Neural cell (in vitro differentiated cells): ENCODE measurements around the gene SLC13A5.

Experiments
- EZH2 ChIP-seq: fragments of 200-600, 300-800 bp; shearing (Covaris generic), sonication (generic); IDR thresholded peaks from 2 replicates; pipeline ENCODE4 v1.6.1; 2014; ENCODE audit warnings: antibody characterized with exemption, low read length, borderline replicate concordance, mild to moderate bottlenecking; ENCODE audit not compliant: insufficient read depth, poor library complexity, severe bottlenecking
- POLR2AphosphoS5 ChIP-seq: IDR thresholded peaks from 2 replicates; pipeline ENCODE4 v1.6.1; 2012
- TAF1 ChIP-seq: IDR thresholded peaks from 2 replicates; pipeline ENCODE4 v1.6.1; 2012; ENCODE audit warnings: low read depth
- TF ChIP-seq, protein P1 (sequence below): fragments of 450-650 bp; IDR thresholded peaks from 2 replicates; pipeline ENCODE4 v1.5.1; 2014; ENCODE audit warnings: antibody characterized with exemption, mild to moderate bottlenecking, moderate library complexity; ENCODE audit not compliant: poor library complexity, severe bottlenecking

DNA sequence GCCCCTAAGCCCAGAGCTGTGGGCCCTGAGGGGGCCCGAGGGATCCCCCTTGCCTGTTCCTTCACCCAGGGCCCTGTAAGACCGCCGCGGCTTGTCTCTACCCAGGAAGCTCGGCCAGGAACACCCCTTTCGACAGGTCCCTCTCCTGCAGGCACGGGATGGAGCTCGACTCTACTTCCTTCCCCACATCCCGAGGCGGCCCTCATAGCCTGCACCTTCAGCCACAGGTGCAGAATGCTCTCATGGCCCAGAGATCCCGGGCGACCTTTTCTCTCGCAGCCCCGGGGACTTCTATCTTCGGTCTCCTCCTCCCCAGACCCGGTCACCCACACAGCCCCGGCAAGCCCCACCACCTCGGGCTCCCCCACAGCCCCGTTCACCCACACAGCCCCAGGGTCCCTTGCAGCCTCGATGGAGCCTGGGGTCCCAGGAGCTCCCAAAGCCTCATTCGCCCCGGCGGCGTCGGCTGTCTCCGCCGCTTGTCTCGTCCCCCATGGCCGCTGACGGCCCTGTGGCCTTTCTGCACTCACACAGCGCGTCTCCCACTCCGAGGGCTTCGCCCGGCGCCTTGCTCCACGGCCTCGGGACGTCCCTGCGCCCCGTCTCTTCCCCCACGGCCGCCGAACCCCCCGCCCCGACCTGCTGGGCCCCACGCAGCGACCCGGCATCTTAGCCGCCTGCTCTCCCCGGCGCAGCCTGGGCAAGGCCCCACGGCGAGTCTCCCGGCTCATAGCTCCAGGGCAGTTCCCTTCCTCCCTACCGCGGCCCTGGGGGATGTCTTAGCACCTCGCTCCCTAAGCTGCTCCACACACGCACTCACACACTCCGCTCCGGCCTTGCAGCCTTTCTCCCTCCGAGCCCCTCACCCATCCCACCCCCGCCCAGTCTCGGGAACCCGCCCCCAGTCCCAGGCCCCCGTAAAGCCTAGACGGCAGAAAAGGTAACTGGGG, 73.3 kb downstream of the SLC13A5 start:
- TF ChIP-seq, protein P1, sequence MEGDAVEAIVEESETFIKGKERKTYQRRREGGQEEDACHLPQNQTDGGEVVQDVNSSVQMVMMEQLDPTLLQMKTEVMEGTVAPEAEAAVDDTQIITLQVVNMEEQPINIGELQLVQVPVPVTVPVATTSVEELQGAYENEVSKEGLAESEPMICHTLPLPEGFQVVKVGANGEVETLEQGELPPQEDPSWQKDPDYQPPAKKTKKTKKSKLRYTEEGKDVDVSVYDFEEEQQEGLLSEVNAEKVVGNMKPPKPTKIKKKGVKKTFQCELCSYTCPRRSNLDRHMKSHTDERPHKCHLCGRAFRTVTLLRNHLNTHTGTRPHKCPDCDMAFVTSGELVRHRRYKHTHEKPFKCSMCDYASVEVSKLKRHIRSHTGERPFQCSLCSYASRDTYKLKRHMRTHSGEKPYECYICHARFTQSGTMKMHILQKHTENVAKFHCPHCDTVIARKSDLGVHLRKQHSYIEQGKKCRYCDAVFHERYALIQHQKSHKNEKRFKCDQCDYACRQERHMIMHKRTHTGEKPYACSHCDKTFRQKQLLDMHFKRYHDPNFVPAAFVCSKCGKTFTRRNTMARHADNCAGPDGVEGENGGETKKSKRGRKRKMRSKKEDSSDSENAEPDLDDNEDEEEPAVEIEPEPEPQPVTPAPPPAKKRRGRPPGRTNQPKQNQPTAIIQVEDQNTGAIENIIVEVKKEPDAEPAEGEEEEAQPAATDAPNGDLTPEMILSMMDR: no peak
- TF ChIP-seq EZH2: no peak
- no peak for TF ChIP-seq POLR2AphosphoS5
- TF ChIP-seq TAF1: no peak
